Stimulated activated naive CD8-positive, alpha-beta T cell treated with anti-CD3 and anti-CD28 coated beads, Interleukin-15, Interleukin-2, amounts not matched to agents 100 U/mL and 50 U/mL, for 24 hours (primary cell): Measurements from ENCODE around the gene SORBS1.

Experiments
- ATAC-seq: fragments of 150-1000 bp; cut with Tn5 transposase; one replicate; pipeline ENCODE4 v1.10.0; 2021
- DNase-seq: peaks from one replicate; pipeline ENCODE4 v3.0.0; 2021

SORBS1 gene

GRCh38 chr10:95408983-95409873, 151.9 kb downstream of the SORBS1 start:
- no peak for ATAC-seq

GRCh38 chr10:95408148-95408960, 152.8 kb downstream of the SORBS1 start:
- DNase-seq (no peak), ATAC-seq (no peak)

More at GRCh38 chr10:95408983-95409873, 151.9 kb downstream of the SORBS1 start:
- DNase-seq = no peak

- ATAC-seq (no peak), DNase-seq (no peak)
These were observed 153.6 kb downstream of the SORBS1 start for GRCh38 chr10:95407546-95407945.

GRCh38 chr10:95406651-95407280, 154.4 kb downstream of the SORBS1 start:
- ATAC-seq (no peak), DNase-seq (no peak)

- no peak for ATAC-seq
- DNase-seq = no peak
These were observed 155.5 kb downstream of the SORBS1 start for GRCh38 chr10:95405655-95406054.

GRCh38 chr10:95404864-95405263, 156.3 kb downstream of the SORBS1 start:
- DNase-seq = no peak

GRCh38 chr10:95404462-95404858, 156.7 kb downstream of the SORBS1 start:
- no peak for DNase-seq
- no peak for ATAC-seq

More at GRCh38 chr10:95404864-95405263, 156.3 kb downstream of the SORBS1 start:
- no peak for ATAC-seq

GRCh38 chr10:95403700-95404461, 157.3 kb downstream of the SORBS1 start:
- ATAC-seq (no peak), DNase-seq (no peak)

GRCh38 chr10:95401704-95402469, 159.3 kb downstream of the SORBS1 start:
- ATAC-seq = peak; percentile 70

GRCh38 chr10:95400787-95401186, 160.4 kb downstream of the SORBS1 start:
- no peak for ATAC-seq
- no peak for DNase-seq

More at GRCh38 chr10:95401704-95402469, 159.3 kb downstream of the SORBS1 start:
- DNase-seq = no peak

- DNase-seq = no peak
- ATAC-seq = no peak
These were observed 162.0 kb downstream of the SORBS1 start for GRCh38 chr10:95399183-95399582.

- ATAC-seq = no peak
- no peak for DNase-seq
These were observed 163.4 kb downstream of the SORBS1 start for GRCh38 chr10:95397747-95398146.

- no peak for DNase-seq
- ATAC-seq = no peak
These were observed 165.2 kb downstream of the SORBS1 start for GRCh38 chr10:95395947-95396449.

- ATAC-seq (peak; percentile 84), DNase-seq (peak; percentile 11)
These were observed 166.8 kb downstream of the SORBS1 start for GRCh38 chr10:95394161-95394880.

- DNase-seq (no peak), ATAC-seq (no peak)
These were observed 168.4 kb downstream of the SORBS1 start for GRCh38 chr10:95392681-95393164.

- DNase-seq = no peak
- ATAC-seq = no peak
These were observed 169.0 kb downstream of the SORBS1 start for GRCh38 chr10:95392217-95392584.

- ATAC-seq (no peak), DNase-seq (no peak)
These were observed 169.5 kb downstream of the SORBS1 start for GRCh38 chr10:95391581-95392216.

GRCh38 chr10:95391164-95391563, 170.0 kb downstream of the SORBS1 start:
- ATAC-seq = no peak
- DNase-seq = no peak

- ATAC-seq (no peak), DNase-seq (no peak)
These were observed 171.2 kb downstream of the SORBS1 start for GRCh38 chr10:95389982-95390381.
